Sigmoid colon (tissue), 7 donors: ENCODE results near the gene RCN2. TPM values are rescaled to one million over a fixed set of nuclear protein-coding genes. Genes with fewer than 3 reads are reported as not detected.

Source experiments
- DNase-seq: peaks from one replicate; pipeline ENCODE4 v3.0.0-alpha.2; 2019
- H3K27ac ChIP-seq, 4 donors: fragments of 200-600 bp; sonication (generic); one replicate each; pipeline ENCODE4 v1.5.1; 2016 to 2019; ENCODE audit warnings: mild to moderate bottlenecking in 1 of 4
- H3K27me3 ChIP-seq, 3 donors: fragments of 200-600 bp; sonication (generic); one replicate each; pipeline ENCODE4 v1.5.1; 2019; ENCODE audit warnings: mild to moderate bottlenecking in 1 of 3
- H3K36me3 ChIP-seq, 4 donors: fragments of 200-600 bp; sonication (generic); one replicate each; pipeline ENCODE4 v1.5.1; 2016 to 2019
- H3K4me1 ChIP-seq, 4 donors: fragments of 200-600 bp; sonication (generic); one replicate each; pipeline ENCODE4 v1.5.1; 2017 to 2019
- H3K4me3 ChIP-seq, 4 donors: fragments of 200-600 bp; sonication (generic); one replicate each; pipeline ENCODE4 v1.5.1; 2017 to 2019; ENCODE audit warnings: mild to moderate bottlenecking in 2 of 4, moderate library complexity in 1 of 4
- H3K9me3 ChIP-seq, 4 donors: fragments of 200-600 bp in 3 of 4; sonication (generic) in 3 of 4; one replicate each; pipeline versions ENCODE4 v1.5.1 to v1.6.1; 2013 to 2019
- CTCF ChIP-seq, 4 experiments: fragments of 450-650 bp in 3 of 4; fragments of 200-600 bp in 1 of 4; IDR thresholded peaks; one replicate each; pipeline ENCODE4 v1.5.1; 2016 to 2019; ENCODE audit warnings: antibody characterized with exemption in 4 of 4, mild to moderate bottlenecking in 3 of 4, moderate library complexity in 2 of 4
- EP300 ChIP-seq, 4 donors: sonication (generic); formaldehyde crosslinking; IDR thresholded peaks; one replicate each; pipeline ENCODE4 v1.6.1; 2017; ENCODE audit warnings: antibody characterized with exemption in 4 of 4
- POLR2A ChIP-seq, 2 donors: fragments of 450-650 bp; IDR thresholded peaks; one replicate each; pipeline ENCODE4 v1.6.1; 2016; ENCODE audit warnings: antibody characterized with exemption in 2 of 2, mild to moderate bottlenecking in 2 of 2, moderate library complexity in 2 of 2
- POLR2AphosphoS5 ChIP-seq, 4 donors: sonication (generic); formaldehyde crosslinking; IDR thresholded peaks; one replicate each; pipeline ENCODE4 v1.6.1; 2017; ENCODE audit warnings: antibody characterized with exemption in 4 of 4
- WGBS, 2 donors: extraction: QIAGEN DNeasy Blood & Tissue Kit; methylation state at CpG; one replicate each; pipeline ENCODE4 v1.1.7; 2013; 5-methylcytosine and 5-hydroxymethylcytosine counted together
- intact Hi-C: fragments of 100-400 bp; cut with DNase I; formaldehyde crosslinking; loops from one replicate; pipeline ENCODE4 v1.15.1; 2023
- polyA plus RNA-seq, 3 donors: library from polyadenylated mRNA; stranded (reverse); fragments of 200-250 nt; gene quantifications; one replicate each; pipeline ENCODE4 v1.2.3, GENCODE V29; 2013
- total RNA-seq, 4 donors: library from RNA; depleted of rRNA; stranded (reverse); fragments of >200 nt; gene quantifications; one replicate each; pipeline ENCODE4 v1.1.0, GENCODE V29; 2016
- donor health status: healthy with polysubstance abuse.
- donor health status: Bipolar disorder and iron deficiency.
- donor health status: healthy.

RCN2 gene
- total and polyA plus RNA-seq, 7 donors: 12.3 to 62.8 (median 45.5) TPM

GRCh38 chr15:76982756-76983155 lies 51.2 kb downstream of the RCN2 start:
- Histone ChIP-seq H3K4me3 (no peak overlapping the region), H3K27me3 (no peaks in the 10 kb centered on the region), H3K36me3 (no peaks in the 10 kb centered on the region), H3K9me3 (no peaks in the 10 kb centered on the region), H3K27ac (no peak overlapping the region), H3K4me1 (no peaks in the 10 kb centered on the region)
- 89 to 90% methylated on average over 6 of the region's 6 CpGs for WGBS, 2 donors
- DNase-seq: no peak
- TF ChIP-seq POLR2A (IDR thresholded peaks at IDR 0.05) (no peak), CTCF (IDR thresholded peaks at IDR 0.05) (no peak), POLR2AphosphoS5 (IDR thresholded peaks at IDR 0.05) (no peak), EP300 (IDR thresholded peaks at IDR 0.05) (no peak)
- intact Hi-C loops: no loop called here

GRCh38 chr15:76983590-76984375 lies 52.2 kb downstream of the RCN2 start:
- 84 to 88% methylated on average over 4 of the region's 4 CpGs for WGBS, 2 donors
- DNase-seq: no peak
- intact Hi-C loops: no loop called here

GRCh38 chr15:76986743-76987142 lies 55.2 kb downstream of the RCN2 start:
- H3K4me3 ChIP-seq: no peak overlapping the region
- WGBS, 2 donors: 80 to 89% methylated on average over 3 of the region's 3 CpGs
- intact Hi-C loops: no loop called here
- H3K27me3 ChIP-seq: no peaks in the 10 kb centered on the region
- H3K4me1 ChIP-seq: peaks cover 0 to 9% (median 0%) of the 10 kb centered on the region in 4 donors
- TF ChIP-seq POLR2AphosphoS5 (IDR thresholded peaks at IDR 0.05): no peak
- no peak for TF ChIP-seq EP300 (IDR thresholded peaks at IDR 0.05)
- no peak for TF ChIP-seq CTCF (IDR thresholded peaks at IDR 0.05)
- no peak for TF ChIP-seq POLR2A (IDR thresholded peaks at IDR 0.05)
- H3K9me3 ChIP-seq: no peaks in the 10 kb centered on the region
- no peaks in the 10 kb centered on the region for H3K36me3 ChIP-seq
- no peak for DNase-seq
- no peak overlapping the region for H3K27ac ChIP-seq

More at GRCh38 chr15:76983590-76984375, 52.2 kb downstream of the RCN2 start:
- Histone ChIP-seq H3K9me3 (no peaks in the 10 kb centered on the region), H3K4me1 (peaks cover 0 to 6% (median 0%) of the 10 kb centered on the region in 4 donors), H3K4me3 (no peak overlapping the region), H3K36me3 (no peaks in the 10 kb centered on the region), H3K27ac (peak overlapping the region in 1 of 4 donors; percentile 14), H3K27me3 (no peaks in the 10 kb centered on the region)
- TF ChIP-seq POLR2A (IDR thresholded peaks at IDR 0.05) (no peak), POLR2AphosphoS5 (IDR thresholded peaks at IDR 0.05) (no peak), EP300 (IDR thresholded peaks at IDR 0.05) (no peak), CTCF (IDR thresholded peaks at IDR 0.05) (no peak)

- Histone ChIP-seq H3K27me3 (no peaks in the 10 kb centered on the region), H3K27ac (no peak overlapping the region), H3K4me1 (peaks cover 0 to 9% (median 0%) of the 10 kb centered on the region in 4 donors), H3K9me3 (no peaks in the 10 kb centered on the region), H3K36me3 (no peaks in the 10 kb centered on the region), H3K4me3 (no peak overlapping the region)
- TF ChIP-seq POLR2A (IDR thresholded peaks at IDR 0.05): no peak
- TF ChIP-seq CTCF (IDR thresholded peaks at IDR 0.05): no peak
- TF ChIP-seq POLR2AphosphoS5 (IDR thresholded peaks at IDR 0.05): no peak
- no peak for DNase-seq
- 95% methylated on average over 6 of the region's 6 CpGs for WGBS, 2 donors
- intact Hi-C loops: no loop called here
These were observed 55.7 kb downstream of the RCN2 start for GRCh38 chr15:76987276-76987675.
